Endothelial cell of umbilical vein (primary cell): Measurements from ENCODE around the gene NFATC2. TPM values are rescaled to one million over a fixed set of nuclear protein-coding genes. Genes with fewer than 3 reads are reported as not detected.

Source experiments
- BruUV-seq: library from RNA; stranded (reverse); fragments of 400-500 nt; replicated peaks from 2 replicates; lab custom pipeline; 2021; lab: Mats Ljungman, UMichigan
- CTCF ChIA-PET: fragments of 300-600, 350-600 bp; sonication (Branson Sonifier 250); formaldehyde crosslinking; loops from one replicate; lab custom pipeline; 2021; ENCODE audit warnings: antibody characterized with exemption, inconsistent platforms; lab: Charles Lee
- POLR2A ChIA-PET: fragments of 300-600, 350-600 bp; sonication (Branson Sonifier 250); formaldehyde crosslinking; loops from one replicate; lab custom pipeline; 2021; ENCODE audit warnings: antibody characterized with exemption, inconsistent platforms; lab: Charles Lee
- DNase-seq: peaks from one replicate; pipeline ENCODE4 v3.0.0-alpha.2; 2011; ENCODE audit warnings: low read depth, low spot score
- FAIRE-seq: peaks from 2 replicates; lab custom pipeline; 2011; peaks lifted over from hg19 to GRCh38; lab: Jason Lieb, UNC
- H2AFZ ChIP-seq: 2 replicates; pipeline ENCODE4 v1.6.0; 2012; ENCODE audit warnings: low read depth, low read length, control low read depth, inconsistent platforms
- H3K27ac ChIP-seq: 2 replicates; pipeline ENCODE4 v1.5.1; 2011; ENCODE audit warnings: low read depth, mild to moderate bottlenecking, control low read depth, low read length, moderate library complexity; ENCODE audit not compliant: insufficient read depth
- H3K27me3 ChIP-seq, 2 experiments: 2 replicates each; pipeline versions ENCODE4 v1.6.0 to v1.6.1; 2011; ENCODE audit warnings: low read length in 2 of 2, mixed read lengths in 1 of 2; ENCODE audit not compliant: control insufficient read depth in 2 of 2, insufficient read depth in 2 of 2
- H3K36me3 ChIP-seq, 2 experiments: 2 replicates in 1 of 2; 3 replicates in 1 of 2; pipeline ENCODE4 v1.5.1; 2011; ENCODE audit warnings: low read length in 2 of 2, mild to moderate bottlenecking in 1 of 2, moderate library complexity in 1 of 2; ENCODE audit not compliant: control insufficient read depth in 2 of 2, insufficient read depth in 2 of 2; ENCODE audit errors: extremely low read depth in 1 of 2
- H3K4me1 ChIP-seq: 3 replicates; pipeline ENCODE4 v1.5.1; 2011; ENCODE audit warnings: mild to moderate bottlenecking, low read length; ENCODE audit not compliant: control insufficient read depth, insufficient read depth; ENCODE audit errors: extremely low read depth
- H3K4me2 ChIP-seq: 2 replicates; pipeline ENCODE4 v1.6.1; 2011; ENCODE audit warnings: low read length, control low read depth, mixed read lengths; ENCODE audit not compliant: insufficient read depth
- H3K4me3 ChIP-seq, 3 experiments: fragments of 200-600 bp in 1 of 3; sonication (generic), shearing (Covaris generic) in 1 of 3; replicated peaks in 1 of 3; 2 replicates each; pipeline ENCODE4 v1.5.1; 2011 to 2016; ENCODE audit warnings: control low read depth in 3 of 3, low read length in 3 of 3, mild to moderate bottlenecking in 2 of 3, inconsistent platforms in 1 of 3, low read depth in 1 of 3, moderate library complexity in 1 of 3; ENCODE audit not compliant: insufficient read depth in 1 of 3
- H3K79me2 ChIP-seq: 2 replicates; pipeline ENCODE4 v1.6.0; 2012; ENCODE audit warnings: low read length, inconsistent platforms; ENCODE audit not compliant: control insufficient read depth, insufficient read depth
- H3K9ac ChIP-seq: replicated peaks from 2 replicates; pipeline ENCODE3; 2011; ENCODE audit warnings: low read length, control low read depth; ENCODE audit not compliant: insufficient read depth; ENCODE audit errors: extremely low read depth
- H3K9me1 ChIP-seq: replicated peaks from 3 replicates; pipeline ENCODE4 v1.6.0; 2011; ENCODE audit warnings: mild to moderate bottlenecking, low read length; ENCODE audit not compliant: control insufficient read depth, insufficient read depth; ENCODE audit errors: extremely low read depth
- H3K9me3 ChIP-seq: replicated peaks from 2 replicates; pipeline ENCODE4 v1.5.1; 2012; ENCODE audit warnings: low read length, inconsistent platforms; ENCODE audit not compliant: control insufficient read depth, insufficient read depth
- H4K20me1 ChIP-seq: replicated peaks from 2 replicates; pipeline ENCODE3; 2011; ENCODE audit warnings: mild to moderate bottlenecking, low read length; ENCODE audit not compliant: control insufficient read depth, insufficient read depth; ENCODE audit errors: extremely low read depth
- CTCF ChIP-seq, 2 donors: IDR thresholded peaks; 1 replicate in 1 of 2; 2 replicates in 1 of 2; pipeline ENCODE4 v1.5.1; 2011; ENCODE audit warnings: low read length in 2 of 2, mild to moderate bottlenecking in 2 of 2, moderate library complexity in 2 of 2, control low read depth in 1 of 2, inconsistent platforms in 1 of 2, low read depth in 1 of 2; ENCODE audit not compliant: insufficient read depth in 1 of 2; ENCODE audit errors: extremely low read depth in 1 of 2
- EZH2 ChIP-seq: IDR thresholded peaks from 2 replicates; pipeline ENCODE4 v1.6.1; 2012; ENCODE audit warnings: borderline replicate concordance, low read depth, mild to moderate bottlenecking, moderate library complexity, low read length, inconsistent platforms; ENCODE audit not compliant: severe bottlenecking
- GATA2 ChIP-seq: IDR thresholded peaks from 2 replicates; pipeline ENCODE4 v1.7.0; 2011; ENCODE audit warnings: low read depth, mild to moderate bottlenecking, moderate library complexity, mixed read lengths, low read length; ENCODE audit not compliant: insufficient read length, insufficient read depth
- JUN ChIP-seq: IDR thresholded peaks from 2 replicates; pipeline ENCODE4 v1.6.1; 2011; ENCODE audit warnings: borderline replicate concordance, low read depth; ENCODE audit not compliant: insufficient read length, insufficient read depth
- MYC ChIP-seq: IDR thresholded peaks from one replicate; pipeline ENCODE4 v1.6.1; 2011; ENCODE audit warnings: mild to moderate bottlenecking, low read depth, low read length
- POLR2A ChIP-seq: IDR thresholded peaks from 2 replicates; pipeline ENCODE4 v1.6.1; 2012; ENCODE audit warnings: low read depth, mild to moderate bottlenecking, control low read depth, low read length
- POLR2AphosphoS5 ChIP-seq: IDR thresholded peaks from 2 replicates; pipeline ENCODE4 v1.6.1; 2012; ENCODE audit warnings: low read depth, mild to moderate bottlenecking, control low read depth, low read length, moderate library complexity; ENCODE audit not compliant: insufficient read depth
- dilution Hi-C: fragments of 300-500 bp; cut with MboI; formaldehyde crosslinking; loops from one replicate; pipeline ENCODE4 v1.15.0; 2019; ENCODE audit warnings: low sequenced_read_pairs; ENCODE audit not compliant: extremely low pct_ligation_motif_present
- intact Hi-C: fragments of 100-400 bp; cut with micrococcal nuclease; formaldehyde crosslinking; loops from one replicate; pipeline ENCODE4 v1.10.0; 2022
- polyA plus RNA-seq, 4 experiments: library from polyadenylated mRNA; depleted of rRNA in 3 of 4; stranded (reverse) in 3 of 4; unstranded in 1 of 4; fragments of >200 nt; gene quantifications; 2 replicates each; pipeline versions ENCODE4 v1.2.1 to v1.2.3, GENCODE V29; 2011 to 2012; ENCODE audit warnings: missing spikeins in 1 of 4
- total RNA-seq: library from RNA; stranded (reverse); gene quantifications from 2 replicates; pipeline ENCODE4 v1.2.3, GENCODE V29; 2021
- TF ChIP-seq, protein P1 (sequence below): IDR thresholded peaks from 2 replicates; pipeline ENCODE4 v1.6.1; 2011; ENCODE audit not compliant: insufficient read depth, insufficient read length

Gene NFATC2
- total and polyA plus RNA-seq, 2 donors (not counting 3 experiments of a cell fraction or from before 2014, with no cell fraction given): 3.1 to 13.0 TPM

DNA sequence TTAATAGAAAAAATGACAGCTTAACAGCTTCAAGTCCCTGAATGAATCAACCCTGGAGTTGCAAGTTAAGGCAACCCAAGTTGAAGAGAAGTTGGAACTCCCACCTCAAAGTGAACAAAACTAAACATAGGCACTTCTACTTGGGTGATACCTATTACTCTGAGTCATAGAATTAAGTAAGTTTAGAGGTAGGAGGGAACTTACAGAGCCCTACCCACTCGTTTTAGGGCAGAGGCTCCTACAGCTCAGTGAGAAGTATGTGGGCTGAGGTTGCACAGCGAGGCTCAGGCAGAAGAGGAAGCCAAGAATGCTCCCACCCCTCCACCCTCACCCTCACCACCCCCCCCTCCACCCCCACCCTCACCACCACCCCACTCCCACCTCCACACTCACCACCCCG lies 42.2 kb downstream of the NFATC2 start:
- Histone ChIP-seq H3K4me1 (peaks cover 12% of the 10 kb centered on the region), H3K9me1 (no peaks in the 10 kb centered on the region), H3K79me2 (no peaks in the 10 kb centered on the region), H3K27me3 (no peaks in the 10 kb centered on the region), H3K4me3 (no peak overlapping the region), H4K20me1 (no peaks in the 10 kb centered on the region), H3K9me3 (no peaks in the 10 kb centered on the region), H3K4me2 (no peak overlapping the region), H2AFZ (no peak overlapping the region), H3K9ac (no peak overlapping the region), H3K36me3 (no peaks in the 10 kb centered on the region), H3K27ac (no peak overlapping the region)
- POLR2A ChIA-PET: no interaction called here
- intact Hi-C loops (no loop called here), dilution Hi-C loops (no loop called here)
- no peak for TF ChIP-seq GATA2
- no TSS peak for BruUV-seq
- CTCF ChIA-PET: interaction anchor here (0.9 to 2.3 kb wide), 6 partner anchors 8 to 95 kb away, joined by 3 to 14 read pairs (median 3); no protein-coding TSS in a partner anchor
- DNase-seq (no peak), FAIRE-seq (no peak)

DNA sequence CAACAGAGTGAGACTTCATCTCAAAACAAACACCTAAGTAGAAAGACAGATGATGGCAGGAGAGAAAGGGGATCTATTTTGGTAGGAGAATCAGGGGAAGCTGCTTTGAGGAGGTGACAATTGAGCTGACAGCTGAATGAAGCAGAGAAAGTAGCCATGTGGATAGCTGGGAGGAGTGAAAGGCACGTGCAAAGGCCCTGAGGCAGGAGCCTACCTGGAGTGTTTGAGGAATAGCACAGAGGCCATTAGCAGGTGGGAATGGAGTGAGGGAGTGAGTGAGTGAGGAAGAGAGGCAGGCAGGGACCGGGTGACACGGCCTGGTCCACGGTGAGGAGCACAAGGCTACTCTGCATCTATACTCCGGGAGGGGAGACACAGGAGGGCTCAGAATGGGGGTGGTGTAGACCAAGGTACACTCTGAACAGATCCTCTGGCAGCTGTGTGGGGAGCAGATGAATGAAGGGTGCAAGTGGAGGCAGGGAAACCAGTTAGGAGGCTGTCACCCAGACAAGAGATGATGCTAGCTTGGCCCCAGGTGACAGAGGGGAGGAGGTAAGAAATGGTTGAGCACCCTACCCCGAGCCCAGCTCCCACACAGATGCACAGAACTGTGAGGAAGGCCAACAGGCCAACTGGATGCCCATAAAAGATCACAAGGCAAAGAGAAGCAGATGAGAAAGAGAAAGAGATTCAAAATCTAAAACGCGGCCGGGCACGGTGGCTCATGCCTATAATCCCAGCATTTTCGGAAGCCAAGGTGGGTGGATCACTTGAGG lies 43.6 kb downstream of the NFATC2 start:
- Histone ChIP-seq H3K4me2 (no peak overlapping the region), H3K27ac (no peak overlapping the region), H3K4me1 (peaks cover 12% of the 10 kb centered on the region), H4K20me1 (no peaks in the 10 kb centered on the region), H3K9ac (no peak overlapping the region), H3K36me3 (no peaks in the 10 kb centered on the region), H3K9me1 (no peaks in the 10 kb centered on the region), H2AFZ (no peak overlapping the region), H3K27me3 (no peaks in the 10 kb centered on the region), H3K4me3 (no peak overlapping the region), H3K9me3 (no peaks in the 10 kb centered on the region), H3K79me2 (no peaks in the 10 kb centered on the region)
- intact Hi-C loops: no loop called here
- CTCF ChIA-PET: interaction anchor here (1.3 to 1.5 kb wide), 2 partner anchors 10 to 64 kb away, joined by 3 read pairs; no protein-coding TSS in a partner anchor
- POLR2A ChIA-PET: interaction anchor here (0.6 kb wide), 1 partner anchor 9 kb away, joined by 3 read pairs; no protein-coding TSS in a partner anchor
- dilution Hi-C loops: no loop called here
- DNase-seq: no peak
- FAIRE-seq: no peak
- TF ChIP-seq POLR2AphosphoS5 (no peak), JUN (no peak), EZH2 (no peak), MYC (no peak), CTCF (IDR thresholded peaks at IDR 0.05; ENCODE audit: extremely low read depth in 1 of 2, insufficient read depth in 1 of 2, low read depth in 1 of 2, low read length in 2 of 2) (no peak), POLR2A (no peak), GATA2 (no peak)
- TF ChIP-seq, protein P1, sequence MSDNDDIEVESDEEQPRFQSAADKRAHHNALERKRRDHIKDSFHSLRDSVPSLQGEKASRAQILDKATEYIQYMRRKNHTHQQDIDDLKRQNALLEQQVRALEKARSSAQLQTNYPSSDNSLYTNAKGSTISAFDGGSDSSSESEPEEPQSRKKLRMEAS: no peak
- BruUV-seq: no TSS peak
